ENCODE results near the gene FBXL16. TPM values are rescaled to one million over a fixed set of nuclear protein-coding genes. Genes with fewer than 3 reads are reported as not detected.

The FBXL16 gene
- polyA plus RNA-seq, 1 donor from 2014 or later = 3.4 TPM

DNA sequence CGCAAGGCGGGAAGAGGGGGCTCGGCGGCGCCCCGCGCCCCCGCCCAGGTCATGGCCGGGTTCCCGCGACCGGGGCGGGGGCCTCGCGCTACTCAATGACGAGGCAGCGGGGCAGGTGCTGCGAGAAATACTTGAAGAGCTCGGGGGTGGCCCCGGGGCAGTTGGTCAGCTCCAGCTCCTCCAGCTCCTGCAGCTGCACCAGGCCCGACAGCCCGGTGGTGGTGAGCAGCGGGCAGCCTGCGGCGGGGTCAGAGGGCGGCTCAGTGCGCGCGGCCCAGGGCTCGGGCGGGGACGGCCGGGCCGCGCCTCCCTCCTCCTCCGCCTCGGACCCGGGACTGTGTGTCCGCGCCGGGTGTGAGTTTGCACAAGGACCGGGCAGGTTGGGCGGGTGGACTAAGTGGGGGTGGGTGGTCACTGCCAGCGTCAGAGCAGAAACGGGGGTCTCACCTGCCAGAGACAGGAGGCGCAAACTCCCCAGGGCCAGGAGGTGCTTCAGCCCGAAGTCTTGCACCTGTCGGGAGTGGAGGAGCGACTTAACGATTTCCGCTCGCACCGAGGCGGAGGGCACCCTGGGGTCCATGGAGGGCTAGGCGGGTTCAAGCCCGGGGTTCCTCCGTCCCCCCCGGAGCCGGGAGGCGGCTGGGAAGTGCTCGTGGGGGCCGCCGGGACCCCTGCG is 11.3 kb downstream of the FBXL16 start:
- H4K20me1 ChIP-seq (ENCODE audit: insufficient read depth) = peaks cover 6% of the 10 kb centered on the region
- H3K9me3 ChIP-seq (ENCODE audit: low read length) = no peaks in the 10 kb centered on the region
- peaks cover 22% of the 10 kb centered on the region for H3K27me3 ChIP-seq (ENCODE audit: insufficient read depth, low read depth, low read length)
- H3K79me2 ChIP-seq (replicated peaks; ENCODE audit: insufficient read depth, low read length) = peaks cover 3% of the 10 kb centered on the region
- H3K9me2 ChIP-seq (ENCODE audit: insufficient read depth, low read length) = no peaks in the 10 kb centered on the region
- H3K27ac ChIP-seq (ENCODE audit: low read length) = no peak overlapping the region
- no peak for TF ChIP-seq SMC3 (conservative IDR thresholded peaks at IDR 0.05; ENCODE audit: poor library complexity)
- TF ChIP-seq RAD21 (conservative IDR thresholded peaks at IDR 0.05) = no peak
- TF ChIP-seq, protein P1, sequence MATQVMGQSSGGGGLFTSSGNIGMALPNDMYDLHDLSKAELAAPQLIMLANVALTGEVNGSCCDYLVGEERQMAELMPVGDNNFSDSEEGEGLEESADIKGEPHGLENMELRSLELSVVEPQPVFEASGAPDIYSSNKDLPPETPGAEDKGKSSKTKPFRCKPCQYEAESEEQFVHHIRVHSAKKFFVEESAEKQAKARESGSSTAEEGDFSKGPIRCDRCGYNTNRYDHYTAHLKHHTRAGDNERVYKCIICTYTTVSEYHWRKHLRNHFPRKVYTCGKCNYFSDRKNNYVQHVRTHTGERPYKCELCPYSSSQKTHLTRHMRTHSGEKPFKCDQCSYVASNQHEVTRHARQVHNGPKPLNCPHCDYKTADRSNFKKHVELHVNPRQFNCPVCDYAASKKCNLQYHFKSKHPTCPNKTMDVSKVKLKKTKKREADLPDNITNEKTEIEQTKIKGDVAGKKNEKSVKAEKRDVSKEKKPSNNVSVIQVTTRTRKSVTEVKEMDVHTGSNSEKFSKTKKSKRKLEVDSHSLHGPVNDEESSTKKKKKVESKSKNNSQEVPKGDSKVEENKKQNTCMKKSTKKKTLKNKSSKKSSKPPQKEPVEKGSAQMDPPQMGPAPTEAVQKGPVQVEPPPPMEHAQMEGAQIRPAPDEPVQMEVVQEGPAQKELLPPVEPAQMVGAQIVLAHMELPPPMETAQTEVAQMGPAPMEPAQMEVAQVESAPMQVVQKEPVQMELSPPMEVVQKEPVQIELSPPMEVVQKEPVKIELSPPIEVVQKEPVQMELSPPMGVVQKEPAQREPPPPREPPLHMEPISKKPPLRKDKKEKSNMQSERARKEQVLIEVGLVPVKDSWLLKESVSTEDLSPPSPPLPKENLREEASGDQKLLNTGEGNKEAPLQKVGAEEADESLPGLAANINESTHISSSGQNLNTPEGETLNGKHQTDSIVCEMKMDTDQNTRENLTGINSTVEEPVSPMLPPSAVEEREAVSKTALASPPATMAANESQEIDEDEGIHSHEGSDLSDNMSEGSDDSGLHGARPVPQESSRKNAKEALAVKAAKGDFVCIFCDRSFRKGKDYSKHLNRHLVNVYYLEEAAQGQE (IDR thresholded peaks at IDR 0.05; ENCODE audit: borderline replicate concordance) = no peak
- TF ChIP-seq EZH2 (IDR thresholded peaks at IDR 0.05; ENCODE audit: borderline replicate concordance, insufficient read depth, low read length, poor library complexity, severe bottlenecking) = no peak
- no peak for TF ChIP-seq MXI1 (conservative IDR thresholded peaks at IDR 0.05; ENCODE audit: poor library complexity, severe bottlenecking)
- TF ChIP-seq, protein P2, sequence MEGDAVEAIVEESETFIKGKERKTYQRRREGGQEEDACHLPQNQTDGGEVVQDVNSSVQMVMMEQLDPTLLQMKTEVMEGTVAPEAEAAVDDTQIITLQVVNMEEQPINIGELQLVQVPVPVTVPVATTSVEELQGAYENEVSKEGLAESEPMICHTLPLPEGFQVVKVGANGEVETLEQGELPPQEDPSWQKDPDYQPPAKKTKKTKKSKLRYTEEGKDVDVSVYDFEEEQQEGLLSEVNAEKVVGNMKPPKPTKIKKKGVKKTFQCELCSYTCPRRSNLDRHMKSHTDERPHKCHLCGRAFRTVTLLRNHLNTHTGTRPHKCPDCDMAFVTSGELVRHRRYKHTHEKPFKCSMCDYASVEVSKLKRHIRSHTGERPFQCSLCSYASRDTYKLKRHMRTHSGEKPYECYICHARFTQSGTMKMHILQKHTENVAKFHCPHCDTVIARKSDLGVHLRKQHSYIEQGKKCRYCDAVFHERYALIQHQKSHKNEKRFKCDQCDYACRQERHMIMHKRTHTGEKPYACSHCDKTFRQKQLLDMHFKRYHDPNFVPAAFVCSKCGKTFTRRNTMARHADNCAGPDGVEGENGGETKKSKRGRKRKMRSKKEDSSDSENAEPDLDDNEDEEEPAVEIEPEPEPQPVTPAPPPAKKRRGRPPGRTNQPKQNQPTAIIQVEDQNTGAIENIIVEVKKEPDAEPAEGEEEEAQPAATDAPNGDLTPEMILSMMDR (IDR thresholded peaks at IDR 0.05; ENCODE audit: poor library complexity, severe bottlenecking) = no peak
- no peak for TF ChIP-seq POLR2AphosphoS5 (IDR thresholded peaks at IDR 0.05)
- no peak for TF ChIP-seq EP300 (conservative IDR thresholded peaks at IDR 0.05; ENCODE audit: poor library complexity, severe bottlenecking)
- TF ChIP-seq TAF1 (IDR thresholded peaks at IDR 0.05; ENCODE audit: low read depth) = no peak
- no peak overlapping the region for H2AFZ ChIP-seq (ENCODE audit: low read depth, low read length)
- no peak overlapping the region for H3K4me3 ChIP-seq (ENCODE audit: low read length)
- H3K9ac ChIP-seq (ENCODE audit: low read length) = no peak overlapping the region
- no peak overlapping the region for H3K4me2 ChIP-seq (ENCODE audit: low read length)
- H3F3A ChIP-seq (ENCODE audit: insufficient read depth, low read length, poor library complexity, severe bottlenecking) = no peaks in the 10 kb centered on the region
- H3K36me3 ChIP-seq (ENCODE audit: insufficient read depth, low read length) = no peaks in the 10 kb centered on the region

DNA sequence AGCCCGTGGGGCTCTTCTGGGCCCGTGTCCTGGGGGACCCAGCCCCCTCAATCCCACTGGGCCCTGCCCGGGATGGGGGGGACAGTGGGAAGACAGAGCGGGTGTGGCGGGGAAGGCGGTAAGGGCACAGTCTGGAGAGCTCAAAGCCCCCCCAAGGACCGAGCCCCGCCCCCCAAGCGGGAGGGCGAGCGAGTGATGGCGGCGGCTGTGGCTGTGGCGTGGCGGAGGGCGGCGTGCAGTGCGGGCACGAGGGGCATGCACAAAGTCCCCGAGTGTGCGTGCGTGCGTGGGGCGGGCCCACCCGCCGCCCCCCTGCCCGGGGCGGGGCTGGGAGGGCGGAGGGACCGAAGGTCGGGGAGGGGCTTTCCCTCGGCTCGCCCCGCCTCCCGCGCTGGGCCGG is 11.8 kb downstream of the FBXL16 start:
- no peak overlapping the region for H2AFZ ChIP-seq (ENCODE audit: low read depth, low read length)
- no peaks in the 10 kb centered on the region for H3K9me2 ChIP-seq (ENCODE audit: insufficient read depth, low read length)
- peaks cover 6% of the 10 kb centered on the region for H3K79me2 ChIP-seq (replicated peaks; ENCODE audit: insufficient read depth, low read length)
- H3F3A ChIP-seq (ENCODE audit: insufficient read depth, low read length, poor library complexity, severe bottlenecking) = no peaks in the 10 kb centered on the region
- H3K36me3 ChIP-seq (ENCODE audit: insufficient read depth, low read length) = no peaks in the 10 kb centered on the region
- H3K27me3 ChIP-seq (ENCODE audit: insufficient read depth, low read depth, low read length) = peaks cover 21% of the 10 kb centered on the region
- H4K20me1 ChIP-seq (ENCODE audit: insufficient read depth) = peaks cover 3% of the 10 kb centered on the region
- H3K4me3 ChIP-seq (ENCODE audit: low read length) = no peak overlapping the region
- H3K4me2 ChIP-seq (ENCODE audit: low read length) = no peak overlapping the region
- no peak overlapping the region for H3K27ac ChIP-seq (ENCODE audit: low read length)
- no peaks in the 10 kb centered on the region for H3K9me3 ChIP-seq (ENCODE audit: low read length)
- no peak overlapping the region for H3K9ac ChIP-seq (ENCODE audit: low read length)
- TF ChIP-seq TAF1 (IDR thresholded peaks at IDR 0.05; ENCODE audit: low read depth) (no peak), SMC3 (conservative IDR thresholded peaks at IDR 0.05; ENCODE audit: poor library complexity) (no peak), EZH2 (IDR thresholded peaks at IDR 0.05; ENCODE audit: borderline replicate concordance, insufficient read depth, low read length, poor library complexity, severe bottlenecking) (no peak), RAD21 (conservative IDR thresholded peaks at IDR 0.05) (no peak), POLR2AphosphoS5 (IDR thresholded peaks at IDR 0.05) (no peak), MXI1 (conservative IDR thresholded peaks at IDR 0.05; ENCODE audit: poor library complexity, severe bottlenecking) (no peak), EP300 (conservative IDR thresholded peaks at IDR 0.05; ENCODE audit: poor library complexity, severe bottlenecking) (no peak)
- TF ChIP-seq, protein P2 (IDR thresholded peaks at IDR 0.05; ENCODE audit: poor library complexity, severe bottlenecking) = no peak
- TF ChIP-seq, protein P1 (IDR thresholded peaks at IDR 0.05; ENCODE audit: borderline replicate concordance) = no peak
